Activated naive CD8-positive, alpha-beta T cell treated with anti-CD3 and anti-CD28 coated beads, Interleukin-2, amount 10 ng/mL, durations not matched to agents 7 days and 5 days (primary cell): ENCODE data around the gene C2CD4D. TPM values are rescaled to one million over a fixed set of nuclear protein-coding genes. Genes with fewer than 3 reads are reported as not detected.
A peak's percentile ranks its signal among the peaks of the same experiment; 100 is the strongest.

Experiments
- ATAC-seq: fragments of 150-1000 bp; cut with Tn5 transposase; one replicate; pipeline ENCODE4 v1.10.0; 2021; ENCODE audit warnings: low read depth, moderate library complexity
- POLR2A ChIA-PET: fragments of 350-600 bp; sonication (Branson Sonifier 250); formaldehyde crosslinking; loops from one replicate; lab custom pipeline; 2021; ENCODE audit warnings: antibody characterized with exemption; lab: Charles Lee
- DNase-seq: peaks from one replicate; pipeline ENCODE4 v3.0.0; 2021
- H3K27ac Mint-ChIP-seq: one replicate; pipeline ENCODE4 v1.8.0; 2022; ENCODE audit warnings: mild to moderate bottlenecking, mixed read lengths
- H3K27me3 Mint-ChIP-seq: one replicate; pipeline ENCODE4 v1.8.0; 2022; ENCODE audit warnings: mild to moderate bottlenecking, moderate library complexity, mixed read lengths
- H3K36me3 Mint-ChIP-seq: one replicate; pipeline ENCODE4 v1.8.0; 2021; ENCODE audit warnings: mild to moderate bottlenecking, mixed read lengths
- H3K4me1 Mint-ChIP-seq: one replicate; pipeline ENCODE4 v1.8.0; 2021; ENCODE audit warnings: mixed read lengths
- H3K4me3 Mint-ChIP-seq: one replicate; pipeline ENCODE4 v1.8.0; 2022; ENCODE audit warnings: mild to moderate bottlenecking, moderate library complexity, mixed read lengths
- H3K9me3 Mint-ChIP-seq: one replicate; pipeline ENCODE4 v1.8.0; 2021; ENCODE audit warnings: mixed read lengths
- total RNA-seq, 2 experiments: library from RNA; stranded (reverse); gene quantifications; one replicate each; pipeline ENCODE4 v1.2.3, GENCODE V29; 2021

Gene C2CD4D
- total RNA-seq, 2 experiments from 2014 or later: 0.17 TPM; not detected in 1

GRCh38 chr1:151825204-151825603, 14.4 kb downstream of the C2CD4D start:
- DNase-seq (no peak), ATAC-seq (no peak)
- POLR2A ChIA-PET: interaction anchor here (0.9 kb wide), 1 partner anchor 10 kb away, joined by 3 read pairs; no protein-coding TSS in a partner anchor
- peaks cover 32% of the 10 kb centered on the region for H3K4me1 Mint-ChIP-seq
- peaks cover 1% of the 10 kb centered on the region for H3K27me3 Mint-ChIP-seq
- no peaks in the 10 kb centered on the region for H3K36me3 Mint-ChIP-seq
- no peaks in the 10 kb centered on the region for H3K9me3 Mint-ChIP-seq
- no peak overlapping the region for H3K27ac Mint-ChIP-seq
- H3K4me3 Mint-ChIP-seq: no peak overlapping the region

- POLR2A ChIA-PET: no interaction called here
- peaks cover 17% of the 10 kb centered on the region for H3K4me1 Mint-ChIP-seq
- H3K27ac Mint-ChIP-seq: no peak overlapping the region
- peaks cover 1% of the 10 kb centered on the region for H3K27me3 Mint-ChIP-seq
- DNase-seq (no peak), ATAC-seq (no peak)
- no peak overlapping the region for H3K4me3 Mint-ChIP-seq
- H3K9me3 Mint-ChIP-seq: no peaks in the 10 kb centered on the region
- H3K36me3 Mint-ChIP-seq: no peaks in the 10 kb centered on the region
Observed at GRCh38 chr1:151823175-151823574, 16.4 kb downstream of the C2CD4D start.

GRCh38 chr1:151822404-151822803, 17.2 kb downstream of the C2CD4D start:
- ATAC-seq (no peak), DNase-seq (no peak)
- no peaks in the 10 kb centered on the region for H3K9me3 Mint-ChIP-seq
- peaks cover 1% of the 10 kb centered on the region for H3K27me3 Mint-ChIP-seq
- no peak overlapping the region for H3K27ac Mint-ChIP-seq
- no peak overlapping the region for H3K4me3 Mint-ChIP-seq
- POLR2A ChIA-PET: interaction anchor here (1.6 kb wide), 1 partner anchor 9 kb away, joined by 3 read pairs; no protein-coding TSS in a partner anchor
- H3K36me3 Mint-ChIP-seq: no peaks in the 10 kb centered on the region
- H3K4me1 Mint-ChIP-seq: peaks cover 14% of the 10 kb centered on the region

- POLR2A ChIA-PET: interaction anchor here (1.6 kb wide), 1 partner anchor 10 kb away, joined by 3 read pairs; no protein-coding TSS in a partner anchor
- ATAC-seq (peak; percentile 29), DNase-seq (no peak)
- Mint-ChIP-seq H3K27me3 (peaks cover 4% of the 10 kb centered on the region), H3K36me3 (no peaks in the 10 kb centered on the region), H3K9me3 (no peaks in the 10 kb centered on the region), H3K4me3 (no peak overlapping the region), H3K27ac (no peak overlapping the region), H3K4me1 (peaks cover 19% of the 10 kb centered on the region)
Observed at GRCh38 chr1:151820940-151821339, 18.7 kb downstream of the C2CD4D start.

DNA sequence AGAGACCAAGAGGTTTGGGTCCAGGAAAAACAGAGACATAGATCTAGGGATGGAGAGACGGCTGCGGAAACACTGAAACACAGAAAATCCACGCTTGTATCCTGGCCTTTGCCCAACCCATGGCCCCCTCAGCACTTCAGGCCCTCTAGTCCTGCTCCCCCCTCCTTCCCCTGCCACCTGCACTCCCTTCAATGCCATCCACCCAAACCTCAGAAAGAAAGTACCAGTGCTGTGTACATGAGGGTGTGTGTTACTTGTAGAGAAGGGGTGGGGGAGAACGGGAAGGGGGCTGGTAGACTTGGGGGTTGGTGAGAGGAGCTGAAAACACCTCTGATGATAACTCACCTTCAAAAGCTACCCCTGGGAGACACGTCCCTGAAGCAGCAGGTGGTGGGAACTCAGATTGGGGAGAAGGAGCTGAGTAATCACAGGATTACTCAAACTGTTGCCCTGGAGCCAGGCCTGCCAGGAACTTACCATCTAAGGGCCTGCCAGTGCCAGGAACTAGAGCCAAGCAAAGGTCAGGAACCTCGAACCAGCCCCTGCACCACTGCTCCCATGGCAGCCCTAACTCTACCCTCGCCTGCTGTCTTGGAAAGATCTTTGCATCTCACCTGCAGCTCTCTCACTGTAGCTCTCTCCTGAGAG, 19.5 kb downstream of the C2CD4D start:
- no peaks in the 10 kb centered on the region for H3K9me3 Mint-ChIP-seq
- peaks cover 4% of the 10 kb centered on the region for H3K27me3 Mint-ChIP-seq
- no peak overlapping the region for H3K4me3 Mint-ChIP-seq
- no peaks in the 10 kb centered on the region for H3K36me3 Mint-ChIP-seq
- peaks cover 26% of the 10 kb centered on the region for H3K4me1 Mint-ChIP-seq
- no peak for DNase-seq
- H3K27ac Mint-ChIP-seq: no peak overlapping the region
- ATAC-seq: no peak
- POLR2A ChIA-PET: interaction anchor here (0.6 kb wide), 1 partner anchor 564 kb away, joined by 3 read pairs; no protein-coding TSS in a partner anchor

DNA sequence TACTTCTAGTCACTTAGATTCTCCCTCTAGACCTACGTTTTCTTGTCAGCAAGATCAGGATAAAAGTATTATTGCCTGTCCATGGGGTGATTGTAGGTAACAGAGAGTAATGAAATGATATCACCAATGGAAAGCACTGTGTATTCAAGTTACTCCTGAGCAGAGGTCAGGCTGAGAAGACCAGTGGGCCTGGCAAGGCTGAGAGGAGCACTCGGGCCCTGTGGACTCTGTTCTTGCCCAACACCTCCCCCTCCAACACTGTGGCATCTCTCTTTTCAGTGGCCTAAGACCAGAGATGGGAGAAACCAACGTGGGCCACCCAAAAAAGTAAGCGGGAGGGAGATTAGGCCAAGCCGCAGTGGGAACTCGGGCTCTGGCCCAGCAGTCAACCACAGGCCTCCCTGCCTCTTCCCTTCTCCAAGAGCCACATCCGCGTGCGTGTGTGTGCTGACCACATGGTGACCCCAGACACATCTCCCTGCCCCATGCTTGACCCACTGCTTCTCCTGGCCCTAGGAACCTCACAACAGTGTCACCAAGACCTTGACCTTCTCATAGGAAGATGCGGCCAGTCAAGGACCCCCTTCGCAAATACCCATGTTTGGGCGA, 20.3 kb downstream of the C2CD4D start:
- ATAC-seq: no peak
- Mint-ChIP-seq H3K4me3 (no peak overlapping the region), H3K4me1 (peaks cover 26% of the 10 kb centered on the region), H3K9me3 (no peaks in the 10 kb centered on the region), H3K27me3 (peaks cover 2% of the 10 kb centered on the region), H3K27ac (no peak overlapping the region), H3K36me3 (no peaks in the 10 kb centered on the region)
- no peak for DNase-seq
- POLR2A ChIA-PET: no interaction called here

GRCh38 chr1:151817353-151817730, 22.3 kb downstream of the C2CD4D start:
- no peak for ATAC-seq
- no peak overlapping the region for H3K4me3 Mint-ChIP-seq
- H3K36me3 Mint-ChIP-seq: no peaks in the 10 kb centered on the region
- H3K4me1 Mint-ChIP-seq: peaks cover 31% of the 10 kb centered on the region
- POLR2A ChIA-PET: no interaction called here
- no peak overlapping the region for H3K27ac Mint-ChIP-seq
- no peaks in the 10 kb centered on the region for H3K9me3 Mint-ChIP-seq
- DNase-seq: no peak
- H3K27me3 Mint-ChIP-seq: peaks cover 2% of the 10 kb centered on the region

DNA sequence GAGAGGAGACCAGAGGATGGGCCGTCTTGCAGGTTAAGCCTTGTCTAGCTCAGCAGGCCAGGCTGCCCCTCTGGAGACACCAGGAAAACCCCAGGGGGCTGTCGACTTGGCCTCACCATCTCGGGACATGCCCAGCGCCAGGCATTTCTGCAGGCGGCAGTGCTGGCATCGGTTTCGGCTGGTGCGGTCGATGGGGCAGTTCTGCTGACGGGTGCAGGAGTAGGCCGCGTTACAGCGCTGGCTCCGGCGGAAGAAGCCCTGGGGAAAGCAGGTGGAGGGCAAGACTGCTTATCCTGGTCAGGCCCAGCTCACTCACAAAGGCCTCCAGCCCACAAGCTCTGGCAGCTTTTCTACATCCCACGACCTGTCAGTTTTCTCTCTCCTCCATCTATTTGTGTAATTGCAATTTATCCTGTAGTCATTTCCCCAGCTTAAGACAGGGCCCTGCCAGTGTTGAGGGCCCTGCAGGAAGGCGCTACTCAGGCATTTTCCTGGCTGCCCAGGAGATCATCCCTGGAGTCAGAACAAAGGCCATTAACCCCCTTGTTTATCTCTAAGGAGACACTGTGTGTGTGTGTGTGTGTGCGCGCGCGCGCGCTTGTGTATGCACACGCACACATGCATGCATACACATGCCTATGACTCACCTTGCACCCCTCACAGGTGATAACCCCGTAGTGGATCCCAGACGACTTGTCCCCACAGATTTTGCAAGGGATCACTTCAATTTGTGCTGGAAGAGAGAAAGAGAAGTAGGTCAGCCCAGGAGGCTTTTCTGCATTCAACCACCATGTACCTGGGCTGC, 22.9 kb downstream of the C2CD4D start:
- Mint-ChIP-seq H3K9me3 (no peaks in the 10 kb centered on the region), H3K27me3 (peaks cover 2% of the 10 kb centered on the region), H3K4me3 (no peak overlapping the region), H3K4me1 (peaks cover 31% of the 10 kb centered on the region), H3K36me3 (no peaks in the 10 kb centered on the region), H3K27ac (no peak overlapping the region)
- ATAC-seq (no peak), DNase-seq (no peak)
- POLR2A ChIA-PET: interaction anchor here (0.9 kb wide), 1 partner anchor 27 kb away, joined by 4 read pairs; no protein-coding TSS in a partner anchor

GRCh38 chr1:151815716-151816327, 23.8 kb downstream of the C2CD4D start:
- POLR2A ChIA-PET: interaction anchor here (0.9 to 1.3 kb wide), 3 partner anchors 9 to 27 kb away, joined by 3 to 4 read pairs (median 3); no protein-coding TSS in a partner anchor
- DNase-seq (peak; percentile 60), ATAC-seq (peak; percentile 84)
- peaks cover 2% of the 10 kb centered on the region for H3K27me3 Mint-ChIP-seq
- H3K36me3 Mint-ChIP-seq: no peaks in the 10 kb centered on the region
- H3K9me3 Mint-ChIP-seq: no peaks in the 10 kb centered on the region
- H3K4me1 Mint-ChIP-seq: peaks cover 24% of the 10 kb centered on the region
- peak overlapping the region; percentile 50 for H3K4me3 Mint-ChIP-seq
- H3K27ac Mint-ChIP-seq: peak overlapping the region; percentile 35

DNA sequence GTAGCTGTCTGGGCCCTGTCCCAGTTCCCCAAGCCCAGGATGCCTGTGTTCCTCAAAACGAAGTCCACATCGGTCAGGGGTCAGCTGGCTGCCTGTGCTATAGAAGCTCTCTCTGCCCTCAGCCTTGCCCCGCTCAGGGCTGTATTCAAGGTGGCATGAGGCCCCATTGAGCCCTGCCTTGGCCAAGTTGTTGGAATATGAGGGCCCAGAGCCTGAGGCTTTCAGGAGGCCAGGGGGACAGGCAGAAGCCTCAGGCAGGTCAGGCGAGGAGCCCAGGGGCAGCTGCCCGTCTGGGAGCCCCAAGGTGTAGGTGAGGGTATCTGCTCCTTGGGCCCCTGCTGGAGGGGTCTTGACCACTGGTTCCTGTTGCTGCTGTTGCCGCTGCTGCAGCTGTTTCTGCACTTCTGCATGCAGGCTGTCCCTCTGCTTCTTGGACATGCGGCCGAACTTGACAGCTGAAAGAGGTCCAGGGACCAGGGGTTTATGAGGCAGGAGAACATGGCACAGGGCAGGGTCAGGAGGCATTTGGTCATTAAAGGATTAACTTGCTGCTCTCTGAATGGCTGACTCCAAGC, 24.6 kb downstream of the C2CD4D start:
- POLR2A ChIA-PET: interaction anchor here (1.0 to 1.3 kb wide), 2 partner anchors 8 to 10 kb away, joined by 3 read pairs; no protein-coding TSS in a partner anchor
- H3K4me3 Mint-ChIP-seq: peak overlapping the region; percentile 8
- H3K27ac Mint-ChIP-seq: peak overlapping the region; percentile 35
- peaks cover 5% of the 10 kb centered on the region for H3K27me3 Mint-ChIP-seq
- H3K4me1 Mint-ChIP-seq: peaks cover 21% of the 10 kb centered on the region
- ATAC-seq: no peak
- no peaks in the 10 kb centered on the region for H3K36me3 Mint-ChIP-seq
- H3K9me3 Mint-ChIP-seq: no peaks in the 10 kb centered on the region
- DNase-seq: no peak

- H3K36me3 Mint-ChIP-seq: no peaks in the 10 kb centered on the region
- no peak for DNase-seq
- peaks cover 7% of the 10 kb centered on the region for H3K27me3 Mint-ChIP-seq
- ATAC-seq: no peak
- H3K27ac Mint-ChIP-seq: no peak overlapping the region
- POLR2A ChIA-PET: no interaction called here
- H3K9me3 Mint-ChIP-seq: no peaks in the 10 kb centered on the region
- H3K4me3 Mint-ChIP-seq: no peak overlapping the region
- H3K4me1 Mint-ChIP-seq: peaks cover 21% of the 10 kb centered on the region
Observed at GRCh38 chr1:151814426-151814825, 25.2 kb downstream of the C2CD4D start.

GRCh38 chr1:151813271-151813977, 26.2 kb downstream of the C2CD4D start:
- Mint-ChIP-seq H3K27ac (no peak overlapping the region), H3K4me1 (peaks cover 21% of the 10 kb centered on the region)
- DNase-seq: no peak

More at GRCh38 chr1:151813271-151813977, 26.2 kb downstream of the C2CD4D start:
- POLR2A ChIA-PET: no interaction called here
- ATAC-seq: no peak
- Mint-ChIP-seq H3K9me3 (no peaks in the 10 kb centered on the region), H3K36me3 (no peaks in the 10 kb centered on the region), H3K4me3 (no peak overlapping the region), H3K27me3 (peaks cover 8% of the 10 kb centered on the region)
